NCI-H2081 (cell line): ENCODE results near the gene SLC31A2.
"Not testable (repeated sequence)": the region's sequence is repeated elsewhere in the genome, so short reads cannot be mapped to it uniquely, and the experiment has no call there.

Experiments
- DNase-seq, 2 experiments: peaks; one replicate each; lab custom pipeline; 2025; lab: John Stamatoyannopoulos, UW

SLC31A2 gene

GRCh38 chr9:113150670-113151611, at the start of gene SLC31A2:
TSS of gene SLC31A2 (plus strand) at chr9:113151007. CDS start at chr9:113151075, 68 bp downstream.
- DNase-seq, result peak; percentile 74 to 87

- not testable (repeated sequence) for DNase-seq
These were observed 45.5 kb upstream of the SLC31A2 start for GRCh38 chr9:113105345-113105744.

GRCh38 chr9:113111065-113111951, 39.5 kb upstream of the SLC31A2 start:
- DNase-seq, result not testable (repeated sequence)

- DNase-seq, result not testable (repeated sequence)
These were observed 37.9 kb upstream of the SLC31A2 start for GRCh38 chr9:113112706-113113510.

- DNase-seq, result not testable (repeated sequence)
These were observed 32.0 kb upstream of the SLC31A2 start for GRCh38 chr9:113118829-113119228.

GRCh38 chr9:113125386-113126035, 25.3 kb upstream of the SLC31A2 start:
- no peak for DNase-seq

- no peak for DNase-seq
These were observed 21.3 kb upstream of the SLC31A2 start for GRCh38 chr9:113129466-113129865.

GRCh38 chr9:113129884-113130283, 20.9 kb upstream of the SLC31A2 start:
- no peak for DNase-seq

- no peak for DNase-seq
These were observed 19.1 kb upstream of the SLC31A2 start for GRCh38 chr9:113131689-113132151.

GRCh38 chr9:113137196-113138168, 13.3 kb upstream of the SLC31A2 start:
- DNase-seq, result no peak

GRCh38 chr9:113138760-113139159, 12.0 kb upstream of the SLC31A2 start:
- no peak for DNase-seq

GRCh38 chr9:113139225-113139829, 11.5 kb upstream of the SLC31A2 start:
- DNase-seq, result no peak

- DNase-seq, result no peak
These were observed 10.9 kb upstream of the SLC31A2 start for GRCh38 chr9:113139953-113140352.

- DNase-seq, result not testable (repeated sequence)
These were observed 9.9 kb upstream of the SLC31A2 start for GRCh38 chr9:113140896-113141295.

- no peak for DNase-seq
These were observed 7.2 kb upstream of the SLC31A2 start for GRCh38 chr9:113143432-113144227.

- no peak for DNase-seq
These were observed 2.5 kb upstream of the SLC31A2 start for GRCh38 chr9:113148372-113148705.

- no peak for DNase-seq
These were observed 1.9 kb upstream of the SLC31A2 start for GRCh38 chr9:113148781-113149510.

- DNase-seq, result not testable (repeated sequence)
These were observed 1.2 kb upstream of the SLC31A2 start for GRCh38 chr9:113149561-113149960.
